ENCODE data around the gene AARS2.
"Not testable (repeated sequence)": the region's sequence is repeated elsewhere in the genome, so short reads cannot be mapped to it uniquely, and the experiment has no call there.

AARS2 gene

DNA sequence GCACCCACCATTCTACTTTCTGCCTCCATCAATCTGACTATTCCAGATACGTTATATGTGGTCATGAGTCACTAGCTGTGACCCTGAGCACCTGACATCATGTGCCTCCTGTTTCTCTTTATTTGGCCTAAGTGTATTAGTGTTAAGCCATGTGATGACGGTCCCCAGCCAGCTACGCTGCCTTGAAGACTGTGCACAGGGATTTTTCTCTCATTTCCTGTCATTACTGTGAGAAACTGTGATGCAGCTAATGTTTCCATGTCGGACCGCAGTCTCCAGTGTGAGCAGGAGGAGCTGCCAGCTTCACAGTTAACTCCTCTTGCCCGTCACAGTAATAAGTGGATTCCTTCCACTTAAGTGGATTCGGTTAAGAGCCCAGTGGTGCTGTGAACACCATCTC is 19.4 kb upstream of the AARS2 start:
- no peak overlapping the region for H3K4me3 ChIP-seq (ENCODE audit: control insufficient read depth, low read depth, low read length)
- no peak for DNase-seq (ENCODE audit: low read depth)
- TF ChIP-seq, protein P1, sequence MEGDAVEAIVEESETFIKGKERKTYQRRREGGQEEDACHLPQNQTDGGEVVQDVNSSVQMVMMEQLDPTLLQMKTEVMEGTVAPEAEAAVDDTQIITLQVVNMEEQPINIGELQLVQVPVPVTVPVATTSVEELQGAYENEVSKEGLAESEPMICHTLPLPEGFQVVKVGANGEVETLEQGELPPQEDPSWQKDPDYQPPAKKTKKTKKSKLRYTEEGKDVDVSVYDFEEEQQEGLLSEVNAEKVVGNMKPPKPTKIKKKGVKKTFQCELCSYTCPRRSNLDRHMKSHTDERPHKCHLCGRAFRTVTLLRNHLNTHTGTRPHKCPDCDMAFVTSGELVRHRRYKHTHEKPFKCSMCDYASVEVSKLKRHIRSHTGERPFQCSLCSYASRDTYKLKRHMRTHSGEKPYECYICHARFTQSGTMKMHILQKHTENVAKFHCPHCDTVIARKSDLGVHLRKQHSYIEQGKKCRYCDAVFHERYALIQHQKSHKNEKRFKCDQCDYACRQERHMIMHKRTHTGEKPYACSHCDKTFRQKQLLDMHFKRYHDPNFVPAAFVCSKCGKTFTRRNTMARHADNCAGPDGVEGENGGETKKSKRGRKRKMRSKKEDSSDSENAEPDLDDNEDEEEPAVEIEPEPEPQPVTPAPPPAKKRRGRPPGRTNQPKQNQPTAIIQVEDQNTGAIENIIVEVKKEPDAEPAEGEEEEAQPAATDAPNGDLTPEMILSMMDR (IDR thresholded peaks at IDR 0.05; ENCODE audit: control insufficient read depth, insufficient read depth, low read depth, low read length, missing control alignments) = no peak

DNA sequence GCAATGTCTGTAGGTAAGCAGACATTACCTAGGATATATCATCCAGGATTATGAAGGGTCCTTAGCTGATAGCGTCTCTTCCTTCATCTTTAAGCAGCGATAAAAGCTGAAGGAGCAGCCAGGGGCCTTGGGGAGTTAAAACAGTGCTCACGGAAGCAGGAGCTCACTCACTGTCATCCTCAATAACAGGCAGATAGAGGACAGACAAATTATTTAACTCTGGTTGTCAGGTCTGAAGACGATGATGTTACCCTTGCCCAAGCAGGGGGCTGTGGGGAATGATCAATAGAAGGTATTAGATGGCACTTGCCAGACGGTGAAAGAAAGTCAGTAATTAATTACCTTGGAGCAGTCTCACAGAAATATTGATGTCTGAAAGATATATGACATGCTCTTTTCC is 16.7 kb upstream of the AARS2 start:
- H3K4me3 ChIP-seq (ENCODE audit: control insufficient read depth, low read depth, low read length) = no peak overlapping the region
- no peak for DNase-seq (ENCODE audit: low read depth)
- TF ChIP-seq, protein P1 (IDR thresholded peaks at IDR 0.05; ENCODE audit: control insufficient read depth, insufficient read depth, low read depth, low read length, missing control alignments) = no peak

DNA sequence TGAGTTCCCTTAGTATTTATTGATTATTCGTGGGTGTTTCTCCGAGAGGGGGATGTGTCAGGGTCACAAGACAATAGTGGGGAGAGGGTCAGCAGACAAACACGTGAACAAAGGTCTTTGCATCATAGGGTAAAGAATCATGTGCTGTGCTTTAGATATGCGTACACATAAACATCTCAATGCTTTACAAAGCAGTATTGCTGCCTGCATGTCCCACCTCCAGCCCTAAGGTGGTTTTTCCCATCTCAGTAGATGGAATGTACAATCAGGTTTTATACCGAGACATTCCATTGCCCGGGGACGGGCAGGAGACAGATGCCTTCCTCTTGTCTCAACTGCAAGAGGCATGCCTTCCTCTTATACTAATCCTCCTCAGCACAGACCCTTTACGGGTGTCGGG is 15.1 kb upstream of the AARS2 start:
- H3K4me3 ChIP-seq (ENCODE audit: control insufficient read depth, low read depth, low read length); DNase-seq (ENCODE audit: low read depth): not testable (repeated sequence)

DNA sequence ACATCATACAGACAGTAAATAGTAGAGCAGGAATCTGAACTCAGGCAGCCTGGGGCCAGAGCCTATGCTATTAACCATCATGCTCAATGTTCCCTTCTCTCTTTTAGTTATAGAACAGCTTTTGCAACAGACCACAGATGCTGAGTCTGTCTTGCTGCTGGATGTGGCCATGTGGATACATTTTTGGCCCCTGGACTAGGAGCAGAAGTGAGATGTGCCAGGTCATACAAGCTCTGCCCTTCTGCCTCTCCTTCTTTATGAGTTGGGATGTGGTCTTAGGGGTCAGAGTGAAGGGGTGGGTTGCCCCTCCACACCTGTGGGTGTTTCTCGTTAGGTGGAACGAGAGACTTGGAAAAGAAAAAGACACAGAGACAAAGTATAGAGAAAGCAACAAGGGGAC is 14.6 kb upstream of the AARS2 start:
- no peak for DNase-seq (ENCODE audit: low read depth)
- H3K4me3 ChIP-seq (ENCODE audit: control insufficient read depth, low read depth, low read length) = no peak overlapping the region
- TF ChIP-seq, protein P1 (IDR thresholded peaks at IDR 0.05; ENCODE audit: control insufficient read depth, insufficient read depth, low read depth, low read length, missing control alignments) = no peak

GRCh38 chr6:44327096-44327495 is 13.9 kb upstream of the AARS2 start:
- TF ChIP-seq, protein P1 (IDR thresholded peaks at IDR 0.05; ENCODE audit: control insufficient read depth, insufficient read depth, low read depth, low read length, missing control alignments) = no peak
- no peak overlapping the region for H3K4me3 ChIP-seq (ENCODE audit: control insufficient read depth, low read depth, low read length)
- DNase-seq (ENCODE audit: low read depth) = no peak

DNA sequence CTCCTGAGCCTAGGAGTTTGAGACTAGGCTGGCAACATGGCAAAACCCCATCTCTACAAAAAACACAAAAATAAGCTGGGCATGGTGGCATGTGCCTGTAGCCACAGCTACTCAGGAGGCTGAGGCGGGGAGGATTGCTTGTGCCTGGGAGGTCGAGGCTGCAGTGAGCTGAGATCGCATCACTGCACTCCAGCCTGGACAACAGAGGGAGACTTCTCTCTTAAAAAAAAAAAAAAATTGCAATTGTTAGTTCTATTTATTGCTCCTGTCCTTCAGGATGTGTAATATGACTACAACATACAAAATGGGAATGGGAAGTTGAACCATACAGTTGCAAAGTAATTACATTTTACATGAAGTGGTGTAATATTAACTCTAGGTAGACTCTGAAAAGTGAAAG is 8.1 kb upstream of the AARS2 start:
- TF ChIP-seq, protein P1 (IDR thresholded peaks at IDR 0.05; ENCODE audit: control insufficient read depth, insufficient read depth, low read depth, low read length, missing control alignments) = no peak
- H3K4me3 ChIP-seq (ENCODE audit: control insufficient read depth, low read depth, low read length) = no peak overlapping the region
- DNase-seq (ENCODE audit: low read depth) = no peak

DNA sequence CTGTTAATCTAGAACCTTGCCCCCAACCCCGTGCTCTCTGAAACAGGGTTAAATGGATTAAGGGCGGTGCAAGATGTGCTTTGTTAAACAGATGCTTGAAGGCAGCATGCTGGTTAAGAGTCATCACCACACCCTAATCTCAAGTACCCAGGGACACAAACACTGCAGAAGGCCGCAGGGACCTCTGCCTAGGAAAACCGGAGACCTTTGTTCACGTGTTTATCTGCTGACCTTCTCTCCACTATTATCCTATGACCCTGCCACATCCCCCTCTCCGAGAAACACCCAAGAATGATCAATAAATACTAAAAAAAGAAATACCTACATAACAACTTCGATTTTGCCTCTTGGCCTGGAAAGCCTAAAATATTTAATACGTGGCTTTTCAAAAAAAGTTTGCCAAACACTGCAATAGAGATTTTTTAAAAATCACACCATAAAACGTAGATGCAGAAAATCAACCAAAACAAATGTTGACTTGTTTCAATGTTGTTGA is 4.0 kb upstream of the AARS2 start:
- DNase-seq (ENCODE audit: low read depth); H3K4me3 ChIP-seq (ENCODE audit: control insufficient read depth, low read depth, low read length): not testable (repeated sequence)

- TF ChIP-seq, protein P1 (IDR thresholded peaks at IDR 0.05; ENCODE audit: control insufficient read depth, insufficient read depth, low read depth, low read length, missing control alignments) = no peak
- no peak for DNase-seq (ENCODE audit: low read depth)
- H3K4me3 ChIP-seq (ENCODE audit: control insufficient read depth, low read depth, low read length) = no peak overlapping the region
Observed at GRCh38 chr6:44316481-44316880, 3.3 kb upstream of the AARS2 start.

Measured in AG09309 (cell line).